ENCODE results near the gene ABCB6. TPM values are rescaled to one million over a fixed set of nuclear protein-coding genes. Genes with fewer than 3 reads are reported as not detected.

Gene ABCB6
- total RNA-seq, 2 donors from 2014 or later = 8.5 to 8.8 TPM

DNA sequence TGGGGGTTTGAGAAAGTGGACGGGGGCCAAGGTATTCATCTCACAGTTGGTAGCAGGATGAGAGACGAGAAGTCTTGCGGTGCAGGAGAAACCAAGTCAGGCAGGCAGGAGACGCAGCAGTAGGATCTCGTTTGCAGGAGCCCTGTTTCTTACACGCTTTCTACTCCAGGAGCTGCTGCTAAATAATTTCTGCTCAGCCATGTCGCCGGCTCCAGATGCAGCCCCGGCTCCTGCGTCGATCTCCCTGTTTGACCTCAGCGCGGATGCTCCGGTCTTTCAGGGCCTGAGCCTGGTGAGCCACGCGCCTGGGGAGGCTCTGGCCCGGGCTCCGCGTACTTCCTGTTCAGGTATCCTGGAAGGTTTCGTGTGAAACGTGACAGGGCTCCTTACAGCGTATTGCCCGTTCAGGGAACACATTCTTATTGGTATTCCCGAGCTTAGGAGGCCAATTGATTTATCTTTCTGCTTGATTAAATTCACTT, 11.3 kb upstream of the ABCB6 start:
- peak; percentile 24 to 42 for ATAC-seq (replicated peaks in 1 of 2)
- Mint-ChIP-seq H3K4me1 (ENCODE audit: low read depth) (peaks cover 47% of the 10 kb centered on the region), H3K27ac (peak overlapping the region; percentile 98)

DNA sequence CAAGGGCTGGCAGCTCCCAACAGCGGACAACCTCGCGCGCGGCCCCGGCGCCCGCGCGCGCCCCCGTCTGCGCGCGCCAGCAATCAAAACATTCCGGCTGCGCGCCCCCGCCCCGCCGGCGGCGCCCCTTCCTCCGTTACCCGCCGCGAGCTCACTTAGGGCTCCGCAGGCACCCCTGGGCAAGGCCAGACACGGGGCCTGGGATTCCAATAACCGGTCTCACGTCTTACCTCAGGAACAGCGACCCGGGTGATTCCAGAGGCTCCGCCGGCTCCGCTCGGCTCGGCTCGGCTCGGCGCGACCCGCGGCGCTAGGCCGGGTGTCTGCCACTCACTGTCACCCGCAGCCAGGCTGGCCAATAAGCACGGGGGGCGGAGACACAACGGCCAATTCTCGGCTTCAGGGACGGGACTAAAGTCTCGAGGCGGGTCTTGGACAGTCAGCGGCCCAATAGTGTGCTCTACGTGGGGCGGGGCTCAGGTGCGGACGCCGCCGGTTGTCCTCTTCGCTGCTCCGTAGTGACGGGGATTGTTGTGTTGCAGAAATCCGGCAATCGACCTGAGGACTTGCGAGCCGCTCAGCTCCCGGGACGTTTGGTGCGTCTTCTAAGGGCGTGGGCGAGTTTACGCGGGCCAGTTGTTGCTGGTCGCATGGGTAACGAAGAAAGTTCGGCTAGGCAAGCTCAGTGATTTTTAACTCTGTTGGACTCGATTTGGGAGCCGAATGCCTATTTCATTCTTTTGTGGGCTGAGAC, 10.7 kb upstream of the ABCB6 start, which contains the start of the genes ANKZF1 and ATG9A:
Gene ANKZF1 (plus strand): TSS at position 502 of the 754 bp plus-strand sequence. CDS start 452 bp downstream, outside the sequence.
Gene ATG9A (minus strand): TSS at position 332 of the 754 bp plus-strand sequence. CDS start 1,612 bp downstream, outside the sequence.
- no peaks in the 10 kb centered on the region for H3K27me3 Mint-ChIP-seq (ENCODE audit: low read depth)
- H3K4me3 Mint-ChIP-seq = peak within 1 kb of the TSS; percentile 93 to 99
- peaks cover 14 to 32% of the 10 kb centered on the region in 2 donors for H3K36me3 Mint-ChIP-seq (ENCODE audit: insufficient read depth in 2 of 2)
- DNase-seq = peak; percentile 98 to 99
- H3K9me3 Mint-ChIP-seq = no peaks in the 10 kb centered on the region
- H3K27ac Mint-ChIP-seq = peak within 1 kb of the TSS; percentile 98
- peak; percentile 96 to 98 for ATAC-seq (replicated peaks in 1 of 2)
- H3K4me1 Mint-ChIP-seq (ENCODE audit: low read depth) = peaks cover 47% of the 10 kb centered on the region

More for the DNA sequence above, 11.3 kb upstream of the ABCB6 start:
- Mint-ChIP-seq H3K27me3 (ENCODE audit: low read depth) (no peaks in the 10 kb centered on the region), H3K4me3 (peak overlapping the region; percentile 93 to 99), H3K36me3 (ENCODE audit: insufficient read depth in 2 of 2) (peaks cover 16 to 30% of the 10 kb centered on the region in 2 donors), H3K9me3 (no peaks in the 10 kb centered on the region)
- peak; percentile 61 to 68 for DNase-seq

DNA sequence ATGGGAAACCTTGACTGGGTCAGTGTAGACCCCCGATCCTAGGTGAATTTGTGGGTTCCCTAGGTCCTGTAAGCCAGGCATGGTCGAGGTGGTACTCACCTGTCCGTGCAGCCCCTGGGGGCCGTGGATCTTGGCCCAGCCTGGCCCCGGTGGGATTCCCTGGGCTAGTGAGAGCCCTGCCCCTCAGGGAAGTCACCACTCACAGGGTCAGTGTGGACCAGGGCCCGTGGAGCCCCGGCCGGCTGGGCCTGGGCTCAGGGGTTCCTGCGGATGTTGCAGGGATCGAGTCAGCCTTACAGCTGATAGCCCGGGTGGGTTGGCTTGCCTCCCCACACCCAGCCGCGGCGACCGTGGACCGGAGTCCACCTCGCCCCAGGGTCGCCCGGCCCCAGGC, 10.2 kb upstream of the ABCB6 start:
- Mint-ChIP-seq H3K36me3 (ENCODE audit: insufficient read depth in 2 of 2) (peaks cover 11 to 27% of the 10 kb centered on the region in 2 donors), H3K4me1 (ENCODE audit: low read depth) (peaks cover 47% of the 10 kb centered on the region), H3K9me3 (no peaks in the 10 kb centered on the region), H3K27me3 (ENCODE audit: low read depth) (no peaks in the 10 kb centered on the region), H3K27ac (peak overlapping the region; percentile 63), H3K4me3 (peak overlapping the region; percentile 83 to 89)
- peak in 1 of 2 donors; percentile 21 for ATAC-seq (replicated peaks in 1 of 2)
- DNase-seq = no peak

DNA sequence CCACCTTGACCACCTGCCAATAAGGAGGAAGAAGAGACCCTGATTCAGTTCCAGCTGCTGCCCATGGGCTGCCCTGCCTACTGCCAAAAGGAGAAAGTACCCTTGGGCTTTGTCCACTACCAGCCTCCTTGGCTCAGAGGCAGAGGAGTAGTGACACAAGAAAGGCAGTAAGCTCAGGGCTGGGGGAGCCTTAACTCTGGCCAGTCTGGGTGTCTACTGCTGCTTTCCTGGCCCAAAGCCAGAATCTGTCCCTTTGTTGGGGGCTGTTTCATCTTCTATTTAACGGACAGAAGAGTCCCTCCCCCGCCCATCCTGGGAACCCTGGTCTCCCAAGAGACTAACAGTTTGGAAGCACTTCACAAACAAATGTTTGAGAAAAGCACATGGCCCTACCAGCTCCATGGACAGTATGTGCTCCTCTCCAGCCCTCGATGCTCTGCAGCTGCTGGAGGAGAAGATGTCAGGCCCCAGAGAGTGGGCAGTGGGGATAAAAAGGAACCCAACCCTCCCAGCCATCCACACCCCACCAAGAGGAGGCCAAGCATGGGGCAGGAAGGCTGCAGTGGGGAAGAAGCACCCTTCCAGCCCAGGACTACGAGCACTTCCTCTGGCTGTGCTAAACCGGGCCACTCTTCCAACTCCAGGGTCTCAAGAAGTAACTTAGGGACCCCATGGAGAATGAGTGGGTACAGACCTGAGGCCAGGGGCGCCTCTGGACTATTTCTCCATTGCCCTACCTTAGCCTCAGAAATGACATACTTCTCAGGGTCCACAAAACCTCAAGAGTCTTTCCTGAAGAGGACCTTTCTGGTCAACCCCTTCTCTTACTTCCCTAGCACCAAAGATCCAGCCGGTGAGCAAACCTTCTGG, 9.5 kb upstream of the ABCB6 start:
- DNase-seq = no peak
- Mint-ChIP-seq H3K4me3 (peak overlapping the region; percentile 83 to 89), H3K36me3 (ENCODE audit: insufficient read depth in 2 of 2) (peaks cover 15 to 27% of the 10 kb centered on the region in 2 donors), H3K27me3 (ENCODE audit: low read depth) (no peaks in the 10 kb centered on the region), H3K4me1 (ENCODE audit: low read depth) (peaks cover 47% of the 10 kb centered on the region), H3K27ac (peak overlapping the region; percentile 63), H3K9me3 (no peaks in the 10 kb centered on the region)
- ATAC-seq (replicated peaks in 1 of 2) = no peak

DNA sequence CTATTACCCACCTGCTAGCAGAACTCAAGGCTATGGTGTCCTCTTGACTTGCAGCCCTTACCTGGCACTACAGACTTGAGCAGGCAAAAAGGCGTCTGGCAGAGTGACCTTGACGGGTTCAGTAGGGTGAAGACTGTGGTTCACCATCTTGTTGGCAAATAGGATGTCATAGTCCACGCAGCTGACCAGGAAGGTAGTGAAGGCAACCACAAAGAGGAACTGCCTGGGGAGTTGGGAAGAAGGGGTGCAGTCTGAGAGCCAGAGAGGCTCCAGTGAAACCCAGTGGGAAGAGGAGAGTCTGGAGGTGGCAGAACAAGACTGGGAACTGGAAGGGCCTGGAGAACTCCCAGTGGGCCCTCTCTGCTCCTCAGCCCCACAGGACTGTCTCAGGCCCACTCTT, 6.6 kb upstream of the ABCB6 start:
- Mint-ChIP-seq H3K27me3 (ENCODE audit: low read depth) (no peaks in the 10 kb centered on the region), H3K4me3 (no peak overlapping the region), H3K36me3 (ENCODE audit: insufficient read depth in 2 of 2) (peaks cover 13 to 23% of the 10 kb centered on the region in 2 donors), H3K9me3 (no peaks in the 10 kb centered on the region), H3K4me1 (ENCODE audit: low read depth) (peaks cover 23% of the 10 kb centered on the region), H3K27ac (no peak overlapping the region)
- DNase-seq (no peak), ATAC-seq (replicated peaks in 1 of 2) (no peak)

DNA sequence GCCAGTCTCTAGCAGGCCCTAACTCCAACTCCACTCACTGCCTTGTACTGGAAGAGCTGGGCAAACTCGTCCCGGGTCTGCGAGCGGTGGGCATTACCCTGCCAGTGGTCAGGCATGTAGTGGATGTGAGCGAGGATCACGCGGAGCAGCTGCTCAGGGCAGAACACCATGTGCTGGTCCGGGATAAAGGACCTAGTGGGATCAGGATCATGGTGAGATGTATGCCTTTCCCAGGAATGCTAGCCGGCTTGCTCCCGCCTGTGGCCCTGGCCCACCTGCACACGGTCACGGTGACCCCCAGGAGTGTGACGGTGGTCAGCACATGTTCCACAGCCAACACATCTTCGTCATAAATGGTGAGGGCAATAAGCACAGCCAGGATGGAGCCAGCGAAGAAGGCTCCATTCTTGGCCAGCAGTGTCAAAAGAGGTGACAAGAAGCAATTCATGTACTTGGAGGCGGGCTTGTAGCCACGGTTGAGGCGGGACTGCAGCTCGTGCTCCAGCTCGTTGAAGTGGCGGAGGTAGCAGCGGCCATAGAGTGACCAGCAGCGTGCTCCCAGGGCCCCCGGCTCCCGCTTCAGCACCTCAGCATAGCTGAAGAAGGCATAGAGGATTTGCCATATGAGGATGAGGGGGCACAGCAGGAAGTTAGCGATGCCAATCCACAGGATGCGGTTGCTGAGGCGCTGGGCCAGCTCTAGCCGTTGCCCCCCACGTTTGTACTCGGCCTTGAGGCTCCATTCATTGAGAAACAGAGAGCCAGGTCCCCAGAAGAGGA, 5.3 kb upstream of the ABCB6 start:
- Mint-ChIP-seq H3K27ac (no peak overlapping the region), H3K36me3 (ENCODE audit: insufficient read depth in 2 of 2) (peaks cover 7 to 19% of the 10 kb centered on the region in 2 donors), H3K4me1 (ENCODE audit: low read depth) (peaks cover 22% of the 10 kb centered on the region), H3K4me3 (no peak overlapping the region), H3K27me3 (ENCODE audit: low read depth) (no peaks in the 10 kb centered on the region), H3K9me3 (no peaks in the 10 kb centered on the region)
- ATAC-seq (replicated peaks in 1 of 2) (no peak), DNase-seq (no peak)

DNA sequence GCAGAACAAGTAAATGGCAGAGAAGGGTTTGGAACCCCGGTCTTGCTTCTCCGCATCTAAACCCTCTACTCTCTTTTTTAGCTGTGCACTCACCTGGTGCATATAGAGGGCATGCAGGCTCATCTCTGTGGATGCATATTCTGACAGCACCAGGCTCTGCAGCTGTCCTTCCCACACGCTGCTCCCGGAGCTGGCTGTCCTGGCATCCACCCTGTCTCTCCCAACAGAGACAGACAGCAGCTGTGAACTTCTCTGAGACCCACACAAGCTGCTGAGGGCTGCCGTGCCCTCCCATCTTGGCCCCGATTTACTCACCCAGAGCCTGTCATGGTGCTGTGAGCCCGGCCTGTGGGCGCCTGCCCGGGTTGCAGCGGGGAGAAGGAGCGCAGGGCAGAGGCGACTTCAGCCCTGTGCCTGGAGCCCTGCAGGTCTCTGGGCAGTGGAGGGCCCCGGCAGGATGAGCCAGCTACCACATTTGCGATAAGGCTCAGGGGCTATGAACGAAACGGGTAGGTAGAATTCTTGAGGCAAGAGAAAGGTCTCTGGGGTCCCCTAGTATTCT, 3.3 kb upstream of the ABCB6 start:
- DNase-seq (no peak), ATAC-seq (replicated peaks in 1 of 2) (no peak)
- peaks cover 16% of the 10 kb centered on the region for H3K4me1 Mint-ChIP-seq (ENCODE audit: low read depth)
- H3K27ac Mint-ChIP-seq = no peak overlapping the region
- no peaks in the 10 kb centered on the region for H3K27me3 Mint-ChIP-seq (ENCODE audit: low read depth)
- no peaks in the 10 kb centered on the region for H3K9me3 Mint-ChIP-seq
- H3K36me3 Mint-ChIP-seq (ENCODE audit: insufficient read depth in 2 of 2) = peaks cover 7 to 19% of the 10 kb centered on the region in 2 donors
- H3K4me3 Mint-ChIP-seq = no peak overlapping the region

DNA sequence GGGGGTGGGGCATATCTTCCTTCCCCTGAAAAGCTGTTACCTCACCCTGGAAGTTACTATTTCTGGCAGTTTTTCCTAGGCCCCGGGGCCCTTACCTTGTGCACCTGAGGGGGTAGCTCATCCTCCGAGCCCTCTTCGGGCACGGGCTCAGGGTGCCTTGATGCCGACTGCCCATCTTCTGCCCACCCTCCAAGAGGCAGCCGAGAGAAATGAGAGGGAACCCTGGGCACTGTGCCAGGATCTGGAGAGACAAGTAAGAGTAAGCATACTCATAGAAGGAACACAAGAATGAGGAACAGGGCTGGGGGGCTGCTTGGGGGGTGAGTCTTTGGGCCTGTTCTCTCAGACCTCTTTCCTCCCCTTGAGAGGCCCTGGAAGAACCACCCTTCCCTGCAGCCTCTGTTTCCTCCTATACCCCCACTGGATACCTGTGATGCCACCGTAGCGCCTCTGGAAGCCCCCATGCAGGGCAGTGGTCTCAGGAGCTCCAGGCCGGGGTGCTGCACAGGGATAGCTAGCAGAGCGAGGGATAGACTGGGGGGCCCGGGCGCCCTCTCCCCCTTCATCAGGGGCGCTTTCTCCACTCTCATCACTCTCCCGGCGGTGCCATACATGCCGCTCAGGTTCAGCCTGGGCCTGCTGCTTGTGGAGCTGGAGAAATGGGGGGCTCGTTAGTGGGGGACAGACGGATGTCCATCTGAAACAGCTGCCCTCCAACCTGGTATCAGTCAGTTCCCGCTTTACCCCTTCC, 2.1 kb upstream of the ABCB6 start:
- DNase-seq = no peak
- no peaks in the 10 kb centered on the region for H3K9me3 Mint-ChIP-seq
- peaks cover 7 to 19% of the 10 kb centered on the region in 2 donors for H3K36me3 Mint-ChIP-seq (ENCODE audit: insufficient read depth in 2 of 2)
- H3K4me1 Mint-ChIP-seq (ENCODE audit: low read depth) = peaks cover 15% of the 10 kb centered on the region
- no peak for ATAC-seq (replicated peaks in 1 of 2)
- no peak overlapping the region for H3K4me3 Mint-ChIP-seq
- H3K27ac Mint-ChIP-seq = no peak overlapping the region
- no peaks in the 10 kb centered on the region for H3K27me3 Mint-ChIP-seq (ENCODE audit: low read depth)

DNA sequence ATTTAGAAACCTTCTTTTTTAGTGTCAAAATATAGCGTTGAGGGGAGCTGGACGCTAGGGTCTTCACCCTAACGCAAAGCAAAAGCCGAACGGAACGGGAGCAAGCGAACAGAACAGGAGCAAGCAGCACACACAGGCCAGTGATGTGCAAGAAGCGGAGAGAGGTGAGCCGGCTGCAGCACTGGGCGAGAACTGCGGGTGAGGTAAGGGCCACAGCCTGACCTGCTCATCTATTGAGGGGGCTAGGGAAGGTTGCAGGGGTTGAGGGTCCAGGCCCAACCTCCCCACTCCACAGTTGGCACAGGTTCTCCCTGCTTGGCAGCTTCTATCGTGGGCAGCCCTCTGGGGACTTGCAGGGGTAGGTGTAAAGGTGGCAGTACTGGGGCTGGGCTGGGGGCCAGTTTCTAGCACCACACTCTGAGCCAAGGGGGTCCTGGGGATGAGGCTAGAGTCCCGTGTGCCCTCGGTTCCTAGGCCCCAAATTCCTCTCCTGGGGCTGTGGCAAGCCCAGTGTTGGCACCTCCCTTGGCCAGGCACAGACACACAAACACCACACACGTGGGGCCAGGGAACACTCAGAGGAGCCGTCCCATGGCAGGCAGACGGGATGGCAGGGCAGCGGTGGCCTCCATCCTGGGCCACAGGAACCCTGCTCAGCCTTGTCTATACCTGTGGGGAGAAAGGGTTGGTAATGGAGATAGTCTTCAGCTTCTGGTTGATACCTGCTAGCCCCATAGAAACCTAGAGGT, 1.2 kb upstream of the ABCB6 start:
- DNase-seq (no peak), ATAC-seq (replicated peaks in 1 of 2) (no peak)
- no peaks in the 10 kb centered on the region for H3K27me3 Mint-ChIP-seq (ENCODE audit: low read depth)
- peak overlapping the region in 1 of 2 donors; percentile 89 for H3K4me3 Mint-ChIP-seq
- H3K4me1 Mint-ChIP-seq (ENCODE audit: low read depth) = peaks cover 15% of the 10 kb centered on the region
- no peaks in the 10 kb centered on the region for H3K9me3 Mint-ChIP-seq
- no peak overlapping the region for H3K27ac Mint-ChIP-seq
- H3K36me3 Mint-ChIP-seq (ENCODE audit: insufficient read depth in 2 of 2) = peaks cover 7 to 15% of the 10 kb centered on the region in 2 donors

DNA sequence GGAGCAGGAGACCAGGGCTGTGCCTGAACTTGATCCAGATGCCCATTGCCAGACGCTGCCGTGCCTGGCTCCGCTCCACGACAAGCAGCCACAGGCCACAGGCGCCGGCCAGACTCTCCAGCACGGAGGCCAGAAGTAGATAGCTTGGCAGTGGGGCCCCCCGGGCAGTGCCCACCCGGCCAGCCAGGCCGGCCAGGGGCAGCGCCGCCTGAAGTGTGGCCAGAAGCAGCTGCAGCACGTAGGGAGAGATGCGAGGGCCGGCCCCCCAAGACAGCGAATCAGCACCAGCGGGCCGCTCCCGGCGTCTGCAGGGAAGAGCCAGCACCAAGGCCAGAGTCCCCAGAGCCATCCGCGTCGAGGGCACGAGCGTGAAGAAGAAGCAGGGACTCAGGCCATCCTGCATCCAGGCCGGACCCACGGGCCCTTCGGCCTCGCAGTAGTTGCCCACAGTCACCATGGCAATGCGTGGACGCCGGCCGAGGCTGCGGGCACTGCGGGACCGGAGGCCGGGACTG, 484 bp downstream of the ABCB6 start:
- Mint-ChIP-seq H3K4me1 (ENCODE audit: low read depth) (peaks cover 15% of the 10 kb centered on the region), H3K4me3 (peak overlapping the region; percentile 86 to 89), H3K27ac (peak overlapping the region; percentile 77), H3K9me3 (no peaks in the 10 kb centered on the region), H3K36me3 (ENCODE audit: insufficient read depth in 2 of 2) (peaks cover 6 to 7% of the 10 kb centered on the region in 2 donors), H3K27me3 (ENCODE audit: low read depth) (no peaks in the 10 kb centered on the region)
- ATAC-seq (replicated peaks in 1 of 2) = peak; percentile 38 to 40
- DNase-seq = no peak

DNA sequence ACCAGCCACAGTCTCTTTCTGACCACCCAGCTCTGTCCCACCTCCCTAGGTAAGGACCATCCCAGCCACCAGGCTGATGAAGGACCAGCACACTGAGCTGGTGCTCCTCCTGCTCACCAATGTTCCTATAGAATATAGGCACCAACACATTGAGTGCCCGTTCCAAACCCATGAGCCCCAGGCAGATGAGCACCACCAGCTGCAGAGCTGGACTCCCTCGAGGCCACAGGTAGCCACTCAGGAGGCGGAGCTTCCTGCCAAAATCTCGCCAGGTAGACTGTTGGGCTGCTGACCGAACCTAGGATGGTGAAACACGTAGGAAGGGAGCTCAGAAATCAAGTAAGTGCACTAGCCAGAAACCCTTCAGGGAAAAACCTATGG, 2.2 kb downstream of the ABCB6 start:
- no peak for DNase-seq
- Mint-ChIP-seq H3K27ac (peak overlapping the region; percentile 61), H3K4me1 (ENCODE audit: low read depth) (peaks cover 25% of the 10 kb centered on the region), H3K4me3 (peak overlapping the region in 1 of 2 donors; percentile 38), H3K27me3 (ENCODE audit: low read depth) (no peaks in the 10 kb centered on the region), H3K36me3 (ENCODE audit: insufficient read depth in 2 of 2) (peaks cover 5% of the 10 kb centered on the region in 2 donors), H3K9me3 (no peaks in the 10 kb centered on the region)
- no peak for ATAC-seq (replicated peaks in 1 of 2)

Measured in activated T-cell treated with anti-CD3 and anti-CD28 coated beads, Interleukin-2, amount 50 U/mL, for 72 hours (primary cell).